ENCODE measurements around the gene HOXA6. TPM values are rescaled to one million over a fixed set of nuclear protein-coding genes. Genes with fewer than 3 reads are reported as not detected.

HOXA6 gene
- total and polyA plus RNA-seq, 2 donors (not counting 3 experiments of a cell fraction or from before 2014, with no cell fraction given): 10.0 to 20.7 TPM

- Histone ChIP-seq H3K9ac (replicated peaks; ENCODE audit: extremely low read depth, insufficient read depth, low read length) (peak overlapping the region; percentile 85), H3K79me2 (ENCODE audit: control insufficient read depth, insufficient read depth, low read length) (peaks cover 87% of the 10 kb centered on the region), H3K27me3 (ENCODE audit: control insufficient read depth in 2 of 2, insufficient read depth in 2 of 2, low read length in 2 of 2) (no peaks in the 10 kb centered on the region), H3K4me1 (ENCODE audit: control insufficient read depth, extremely low read depth, insufficient read depth, low read length) (peaks cover 39% of the 10 kb centered on the region), H4K20me1 (replicated peaks; ENCODE audit: control insufficient read depth, extremely low read depth, insufficient read depth, low read length) (no peaks in the 10 kb centered on the region), H3K36me3 (ENCODE audit: control insufficient read depth in 2 of 2, extremely low read depth in 1 of 2, insufficient read depth in 2 of 2, low read length in 2 of 2) (peaks cover 3 to 7% of the 10 kb centered on the region in 2 experiments), H3K27ac (ENCODE audit: insufficient read depth, low read depth, low read length) (peak overlapping the region; percentile 91), H3K4me3 (replicated peaks in 1 of 3; ENCODE audit: insufficient read depth in 1 of 3, low read depth in 1 of 3, low read length in 3 of 3) (peak overlapping the region; percentile 63 to 98 (median 88)), H3K9me3 (replicated peaks; ENCODE audit: control insufficient read depth, insufficient read depth, low read length) (no peaks in the 10 kb centered on the region), H2AFZ (ENCODE audit: low read depth, low read length) (no peak overlapping the region), H3K4me2 (ENCODE audit: insufficient read depth, low read length) (peak overlapping the region; percentile 91), H3K9me1 (replicated peaks; ENCODE audit: control insufficient read depth, extremely low read depth, insufficient read depth, low read length) (no peaks in the 10 kb centered on the region)
- DNase-seq (ENCODE audit: low read depth, low spot score): no peak
- intact Hi-C loops (cut with micrococcal nuclease): loop anchor here (1.0 to 5.0 kb wide), 7 partner anchors 10 to 1772 kb away; partner anchors contain the start of genes HOXA10 and HOXA2
- FAIRE-seq: peak; percentile 33
- CTCF ChIA-PET: interaction anchor here (0.6 to 7.4 kb wide), 3 partner anchors 12 to 794 kb away, joined by 3 to 81 read pairs (median 42); partner anchors contain the start of genes HOXA10 and HOXA3
- dilution Hi-C loops (cut with MboI; ENCODE audit: extremely low pct_ligation_motif_present, low sequenced_read_pairs): loop anchor here (10.0 to 25.0 kb wide), 3 partner anchors 310 to 977 kb away; no protein-coding TSS in a partner anchor
- no TSS peak for BruUV-seq (replicated peaks)
- POLR2A ChIA-PET: interaction anchor here (1.4 kb wide), 1 partner anchor 13 kb away, joined by 7 read pairs; no protein-coding TSS in a partner anchor
- no peak for TF ChIP-seq POLR2A (IDR thresholded peaks at IDR 0.05; ENCODE audit: low read depth, low read length)
- TF ChIP-seq CTCF (IDR thresholded peaks at IDR 0.05; ENCODE audit: extremely low read depth in 1 of 2, insufficient read depth in 1 of 2, low read depth in 1 of 2, low read length in 2 of 2): peak; percentile 15 to 34
Measured at GRCh38 chr7:27164367-27165088, 17.0 kb upstream of the HOXA6 start.

GRCh38 chr7:27164045-27164366, 16.4 kb upstream of the HOXA6 start:
- POLR2A ChIA-PET: no interaction called here
- H3K79me2 ChIP-seq (ENCODE audit: control insufficient read depth, insufficient read depth, low read length): peaks cover 85% of the 10 kb centered on the region
- FAIRE-seq (no peak), DNase-seq (ENCODE audit: low read depth, low spot score) (no peak)
- H3K9me1 ChIP-seq (replicated peaks; ENCODE audit: control insufficient read depth, extremely low read depth, insufficient read depth, low read length): no peaks in the 10 kb centered on the region
- dilution Hi-C loops (cut with MboI; ENCODE audit: extremely low pct_ligation_motif_present, low sequenced_read_pairs): loop anchor here (10.0 to 25.0 kb wide), 3 partner anchors 309 to 977 kb away; no protein-coding TSS in a partner anchor
- peak overlapping the region; percentile 85 for H3K9ac ChIP-seq (replicated peaks; ENCODE audit: extremely low read depth, insufficient read depth, low read length)
- CTCF ChIA-PET: interaction anchor here (0.6 to 4.6 kb wide), 3 partner anchors 12 to 794 kb away, joined by 3 to 81 read pairs (median 3); partner anchors contain the start of gene HOXA10
- no peaks in the 10 kb centered on the region for H3K27me3 ChIP-seq (ENCODE audit: control insufficient read depth in 2 of 2, insufficient read depth in 2 of 2, low read length in 2 of 2)
- intact Hi-C loops (cut with micrococcal nuclease): loop anchor here (2.0 to 5.0 kb wide), 5 partner anchors 13 to 1772 kb away; partner anchors contain the start of gene HOXA2
- peak overlapping the region; percentile 91 for H3K27ac ChIP-seq (ENCODE audit: insufficient read depth, low read depth, low read length)
- H3K36me3 ChIP-seq (ENCODE audit: control insufficient read depth in 2 of 2, extremely low read depth in 1 of 2, insufficient read depth in 2 of 2, low read length in 2 of 2): peaks cover 3 to 7% of the 10 kb centered on the region in 2 experiments
- no peaks in the 10 kb centered on the region for H4K20me1 ChIP-seq (replicated peaks; ENCODE audit: control insufficient read depth, extremely low read depth, insufficient read depth, low read length)
- H3K4me1 ChIP-seq (ENCODE audit: control insufficient read depth, extremely low read depth, insufficient read depth, low read length): peaks cover 44% of the 10 kb centered on the region
- TF ChIP-seq FOS (IDR thresholded peaks at IDR 0.05; ENCODE audit: borderline replicate concordance, insufficient read depth, low read length): no peak
- TF ChIP-seq EZH2 (IDR thresholded peaks at IDR 0.05; ENCODE audit: borderline replicate concordance, low read depth, low read length, severe bottlenecking): no peak
- TF ChIP-seq CTCF (IDR thresholded peaks at IDR 0.05; ENCODE audit: extremely low read depth in 1 of 2, insufficient read depth in 1 of 2, low read depth in 1 of 2, low read length in 2 of 2): no peak
- TF ChIP-seq POLR2AphosphoS5 (IDR thresholded peaks at IDR 0.05; ENCODE audit: insufficient read depth, low read depth, low read length): no peak
- no TSS peak for BruUV-seq (replicated peaks)
- H3K9me3 ChIP-seq (replicated peaks; ENCODE audit: control insufficient read depth, insufficient read depth, low read length): no peaks in the 10 kb centered on the region
- H2AFZ ChIP-seq (ENCODE audit: low read depth, low read length): no peak overlapping the region
- H3K4me3 ChIP-seq (replicated peaks in 1 of 3; ENCODE audit: insufficient read depth in 1 of 3, low read depth in 1 of 3, low read length in 3 of 3): peak overlapping the region; percentile 63 to 98 (median 88)
- peak overlapping the region; percentile 91 for H3K4me2 ChIP-seq (ENCODE audit: insufficient read depth, low read length)

All from endothelial cell of umbilical vein (primary cell).